NCI-H1092 treated with DMSO at 0.1 percent for 48 hours (cell line): Measurements from ENCODE around the gene SMYD5.
A peak's percentile ranks its signal among the peaks of the same experiment; 100 is the strongest.
"Not testable (repeated sequence)": the region's sequence is repeated elsewhere in the genome, so short reads cannot be mapped to it uniquely, and the experiment has no call there.

Experiments
- DNase-seq: peaks from one replicate; lab custom pipeline; 2025; lab: John Stamatoyannopoulos, UW

Gene SMYD5

GRCh38 chr2:73214120-73215035, at the start of gene SMYD5:
SMYD5 (plus strand) TSS chr2:73214245; CDS start chr2:73214267, 22 bp downstream.
- peak; percentile 55 for DNase-seq

GRCh38 chr2:73165978-73166377, 48.1 kb upstream of the SMYD5 start:
- DNase-seq = not testable (repeated sequence)

- DNase-seq = not testable (repeated sequence)
Measured at GRCh38 chr2:73166813-73167212, 47.2 kb upstream of the SMYD5 start.

- not testable (repeated sequence) for DNase-seq
Measured at GRCh38 chr2:73168348-73168747, 45.7 kb upstream of the SMYD5 start.

- not testable (repeated sequence) for DNase-seq
Measured at GRCh38 chr2:73170341-73170740, 43.7 kb upstream of the SMYD5 start.

GRCh38 chr2:73172963-73173362, 41.1 kb upstream of the SMYD5 start:
- DNase-seq = no peak

GRCh38 chr2:73173781-73174180, 40.3 kb upstream of the SMYD5 start:
- DNase-seq = no peak

- no peak for DNase-seq
Measured at GRCh38 chr2:73174244-73174643, 39.8 kb upstream of the SMYD5 start.

- DNase-seq = no peak
Measured at GRCh38 chr2:73174941-73175662, 38.9 kb upstream of the SMYD5 start.

GRCh38 chr2:73175663-73176204, 38.3 kb upstream of the SMYD5 start:
- DNase-seq = peak; percentile 24

- no peak for DNase-seq
Measured at GRCh38 chr2:73176205-73176880, 37.7 kb upstream of the SMYD5 start.

- DNase-seq = peak; percentile 70
Measured at GRCh38 chr2:73176881-73177644, 37.0 kb upstream of the SMYD5 start.

GRCh38 chr2:73177645-73178255, 36.3 kb upstream of the SMYD5 start:
- no peak for DNase-seq

- no peak for DNase-seq
Measured at GRCh38 chr2:73185965-73186364, 28.1 kb upstream of the SMYD5 start.

- DNase-seq = no peak
Measured at GRCh38 chr2:73187549-73187948, 26.5 kb upstream of the SMYD5 start.

- DNase-seq = no peak
Measured at GRCh38 chr2:73197579-73197978, 16.5 kb upstream of the SMYD5 start.

GRCh38 chr2:73200281-73200680, 13.8 kb upstream of the SMYD5 start:
- DNase-seq = not testable (repeated sequence)

GRCh38 chr2:73202156-73203054, 11.6 kb upstream of the SMYD5 start, which contains the start of gene NOTO:
NOTO (plus strand) TSS chr2:73202574; CDS start chr2:73202667, 93 bp downstream.
- no peak for DNase-seq

- no peak for DNase-seq
Measured at GRCh38 chr2:73203055-73203681, 10.9 kb upstream of the SMYD5 start.
